Bronchial epithelial cell (primary cell): ENCODE data around the gene FAM171A1. TPM values are rescaled to one million over a fixed set of nuclear protein-coding genes. Genes with fewer than 3 reads are reported as not detected.

Experiments
- DNase-seq: peaks from one replicate; pipeline ENCODE4 v3.0.0-alpha.2; 2010; ENCODE audit warnings: low read depth
- FAIRE-seq: peaks from 2 replicates; lab custom pipeline; 2011; peaks lifted over from hg19 to GRCh38; lab: Jason Lieb, UNC
- H3K27me3 ChIP-seq: 2 replicates; pipeline ENCODE4 v1.5.1; 2011; ENCODE audit warnings: low read length; ENCODE audit not compliant: control insufficient read depth, insufficient read depth
- H3K36me3 ChIP-seq: 2 replicates; pipeline ENCODE4 v1.5.1; 2011; ENCODE audit warnings: low read length; ENCODE audit not compliant: control insufficient read depth, insufficient read depth
- H3K4me3 ChIP-seq: 2 replicates; pipeline ENCODE4 v1.5.1; 2011; ENCODE audit warnings: mild to moderate bottlenecking, low read depth, low read length, control low read depth
- CTCF ChIP-seq: IDR thresholded peaks from 2 replicates; pipeline ENCODE4 v1.5.1; 2011; ENCODE audit warnings: mild to moderate bottlenecking, moderate library complexity, low read length, control low read depth, inconsistent platforms; ENCODE audit not compliant: insufficient read depth, severe bottlenecking
- total RNA-seq: library from RNA; depleted of rRNA; stranded (reverse); fragments of >200 nt; gene quantifications from 2 replicates; pipeline ENCODE4 v1.2.1, GENCODE V29; 2014

Gene FAM171A1
- total RNA-seq, 1 donor from 2014 or later, result 2.6 TPM

- H3K36me3 ChIP-seq, result no peaks in the 10 kb centered on the region
- no peak for TF ChIP-seq CTCF
- no peak for FAIRE-seq
- H3K27me3 ChIP-seq, result peaks cover 2% of the 10 kb centered on the region
- no peak overlapping the region for H3K4me3 ChIP-seq
- DNase-seq, result no peak
Observed at GRCh38 chr10:15351099-15351820, 19.8 kb downstream of the FAM171A1 start.

DNA sequence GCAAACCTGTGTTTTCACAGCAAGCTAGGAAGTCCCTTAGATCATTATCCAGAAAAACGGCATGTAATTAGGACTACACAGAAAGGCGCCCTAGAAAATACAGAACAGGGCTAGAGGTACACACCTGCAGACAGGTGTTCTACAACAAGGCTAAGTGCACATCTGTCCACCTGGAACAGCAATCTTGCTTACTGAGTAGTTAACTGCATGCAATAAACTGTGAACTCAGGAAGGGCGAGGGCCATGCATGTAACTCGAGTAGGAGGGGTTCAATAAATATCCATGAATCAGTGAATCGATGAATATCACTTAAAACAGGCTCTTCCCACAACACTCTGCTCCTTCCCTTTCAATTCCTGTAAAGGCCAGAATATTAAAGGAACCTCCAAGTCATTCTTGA lies 22.0 kb downstream of the FAM171A1 start:
- H3K27me3 ChIP-seq, result peaks cover 2% of the 10 kb centered on the region
- H3K36me3 ChIP-seq, result no peaks in the 10 kb centered on the region
- no peak for FAIRE-seq
- no peak for TF ChIP-seq CTCF
- DNase-seq, result no peak
- no peak overlapping the region for H3K4me3 ChIP-seq

- Histone ChIP-seq H3K36me3 (no peaks in the 10 kb centered on the region), H3K4me3 (no peak overlapping the region), H3K27me3 (peaks cover 2% of the 10 kb centered on the region)
- TF ChIP-seq CTCF, result no peak
- FAIRE-seq (no peak), DNase-seq (no peak)
Observed at GRCh38 chr10:15348579-15348978, 22.5 kb downstream of the FAM171A1 start.

DNA sequence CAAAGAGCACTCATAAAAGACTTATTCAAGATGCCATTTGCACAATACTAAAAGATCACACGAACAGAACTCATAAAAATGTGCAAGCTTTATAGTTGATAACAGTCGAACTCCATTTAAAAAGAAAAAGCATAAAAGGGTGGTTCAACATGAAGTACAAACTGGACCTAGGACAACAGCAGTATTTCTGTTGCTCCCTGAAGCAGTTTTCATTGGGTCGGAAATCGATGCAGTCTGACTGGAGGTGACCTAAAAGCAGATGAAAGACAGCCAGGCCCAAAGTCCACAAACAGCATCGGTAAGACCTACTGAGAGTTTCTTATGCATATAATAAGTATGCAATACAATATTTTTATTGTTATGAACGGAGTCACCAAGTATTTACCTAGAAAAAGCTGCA lies 23.9 kb downstream of the FAM171A1 start:
- no peak for DNase-seq
- H3K36me3 ChIP-seq, result no peaks in the 10 kb centered on the region
- no peaks in the 10 kb centered on the region for H3K27me3 ChIP-seq
- H3K4me3 ChIP-seq, result no peak overlapping the region
- FAIRE-seq, result no peak
- no peak for TF ChIP-seq CTCF

GRCh38 chr10:15346440-15347141 lies 24.5 kb downstream of the FAM171A1 start:
- no peak for DNase-seq
- TF ChIP-seq CTCF, result no peak
- Histone ChIP-seq H3K27me3 (no peaks in the 10 kb centered on the region), H3K36me3 (no peaks in the 10 kb centered on the region), H3K4me3 (no peak overlapping the region)
- no peak for FAIRE-seq
